G401.6 (cell line): ENCODE data around the gene GPR107.

Source experiments
- FAIRE-seq: peaks from 2 replicates; lab custom pipeline; 2012; peaks lifted over from hg19 to GRCh38; lab: Jason Lieb, UNC

The GPR107 gene

DNA sequence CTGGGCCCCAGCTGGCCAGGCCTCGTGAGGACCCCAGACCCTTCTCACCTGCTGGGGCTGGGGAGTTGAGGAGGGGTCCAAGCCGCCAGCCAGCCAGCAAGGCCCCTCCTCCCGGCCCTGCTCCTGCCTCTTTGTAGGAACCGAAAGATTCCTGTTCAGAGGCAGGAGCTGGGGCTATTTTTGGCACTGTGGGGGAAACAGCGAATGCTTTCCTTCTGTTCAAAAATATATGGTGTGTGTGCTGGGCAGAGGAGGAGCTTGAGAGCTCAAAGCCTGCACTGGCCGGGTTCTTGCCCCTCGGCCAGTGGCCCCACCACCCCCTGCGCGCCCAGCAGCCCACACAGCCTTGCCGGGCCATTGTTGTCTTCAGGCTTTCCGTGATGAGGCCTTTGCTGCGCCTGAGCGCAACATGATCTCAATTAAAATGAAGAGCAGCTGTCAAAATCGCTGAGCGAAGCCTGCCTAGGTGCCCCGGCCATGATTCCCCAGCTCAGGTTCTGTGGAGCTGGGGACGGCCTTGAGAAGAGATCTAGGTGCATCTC lies 131.9 kb downstream of the GPR107 start:
- peak; percentile 25 for FAIRE-seq

DNA sequence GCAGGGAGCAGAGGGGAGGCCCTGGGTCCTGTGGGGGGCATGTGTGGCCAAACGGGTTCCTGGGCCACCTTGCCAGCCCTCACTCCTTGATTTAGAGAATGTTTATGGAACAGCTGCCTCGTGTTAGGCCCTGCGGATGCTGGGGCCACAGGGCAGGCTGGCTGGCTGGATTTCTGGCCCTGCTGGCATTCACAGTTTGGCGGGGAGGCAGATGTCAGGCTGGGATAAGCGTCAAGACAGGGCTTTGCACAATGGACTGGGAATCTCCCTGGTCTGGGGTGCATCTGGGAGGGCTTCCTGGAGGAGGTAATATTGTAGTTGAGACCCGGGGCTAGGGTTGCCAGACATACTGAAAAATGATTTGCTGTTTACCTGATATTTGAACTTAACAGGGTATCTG lies 132.3 kb downstream of the GPR107 start:
- no peak for FAIRE-seq

DNA sequence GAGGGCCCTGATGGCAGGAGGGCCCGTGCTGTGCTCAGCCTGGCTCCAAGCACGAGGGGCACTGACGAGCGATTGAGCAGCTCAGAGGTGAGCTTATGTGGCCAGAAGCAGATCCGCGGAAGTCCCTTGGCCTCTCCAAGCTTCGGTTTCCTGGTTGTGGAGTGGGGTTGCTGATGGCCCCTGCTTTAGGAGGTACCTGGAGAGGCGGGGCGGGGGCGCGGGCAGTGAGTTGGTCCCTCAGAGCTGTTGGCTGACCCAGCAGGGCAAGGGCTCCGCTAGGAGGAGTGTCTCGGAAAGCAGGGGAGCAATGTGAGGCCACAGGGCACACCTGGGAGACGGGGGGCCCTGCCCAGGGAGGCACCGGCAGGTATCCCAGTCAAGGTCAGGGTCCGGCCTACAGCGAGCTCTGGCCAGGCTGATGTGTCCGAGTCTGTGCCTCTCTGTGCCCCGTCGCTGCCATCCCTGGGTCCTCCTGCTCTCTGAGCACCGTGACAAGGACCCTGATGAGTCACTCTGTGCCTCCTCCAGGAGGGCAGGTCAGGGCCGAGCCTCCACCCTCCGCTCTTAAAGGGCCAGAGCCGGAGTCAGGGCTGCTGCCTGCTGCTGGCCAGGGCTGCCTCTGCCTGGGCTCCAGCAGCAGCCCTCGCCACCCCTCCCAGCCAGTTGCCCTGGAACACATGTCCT lies 133.3 kb downstream of the GPR107 start:
- FAIRE-seq = peak; percentile 85

DNA sequence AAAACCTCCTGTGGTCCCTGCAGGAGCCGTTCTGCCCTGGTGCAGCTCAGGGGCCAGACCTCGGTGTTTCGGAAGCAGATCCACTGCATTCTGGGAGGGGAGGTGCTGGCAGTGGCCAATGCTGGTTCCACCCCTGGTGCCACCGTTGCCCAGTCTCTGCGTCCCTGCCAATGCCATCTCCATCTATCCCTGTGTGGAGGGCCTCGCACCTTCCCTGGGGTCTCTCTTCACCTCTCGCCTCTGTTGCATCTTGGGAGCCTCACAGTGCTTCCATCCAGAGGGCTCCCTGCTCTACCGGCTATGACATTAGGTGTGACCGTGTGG lies 133.8 kb downstream of the GPR107 start:
- FAIRE-seq = no peak

DNA sequence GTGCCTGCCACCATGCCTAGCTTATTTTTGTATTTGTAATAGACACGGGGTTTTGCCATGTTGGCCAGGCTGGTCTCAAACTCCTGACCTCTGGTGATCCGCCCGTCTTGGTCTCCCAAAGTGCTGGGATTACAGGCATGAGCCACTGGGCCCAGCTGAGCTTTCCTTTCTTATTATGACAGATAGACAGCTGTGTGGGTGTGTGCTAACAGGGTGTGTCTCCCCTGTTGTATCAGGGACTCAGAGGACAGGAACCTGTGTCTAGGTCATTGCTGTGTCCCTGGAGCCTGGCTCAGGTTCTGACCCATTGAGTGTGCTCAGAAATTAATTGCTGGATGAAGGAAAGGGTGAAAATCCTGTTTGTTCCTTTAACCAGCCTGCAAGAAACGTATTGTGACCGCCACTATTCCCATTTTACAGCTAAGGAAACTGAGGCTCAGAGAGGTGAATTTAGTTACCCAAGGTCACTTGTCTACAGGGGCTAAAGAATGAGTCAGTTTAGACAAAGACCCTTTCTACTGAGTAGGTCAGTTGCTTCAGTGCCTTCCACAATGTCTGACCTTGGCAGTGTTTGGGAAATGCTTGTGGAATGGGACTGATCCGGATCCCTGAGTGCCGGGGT lies 135.3 kb downstream of the GPR107 start:
- no peak for FAIRE-seq
